ENCODE data around the gene MYRF.

DNA sequence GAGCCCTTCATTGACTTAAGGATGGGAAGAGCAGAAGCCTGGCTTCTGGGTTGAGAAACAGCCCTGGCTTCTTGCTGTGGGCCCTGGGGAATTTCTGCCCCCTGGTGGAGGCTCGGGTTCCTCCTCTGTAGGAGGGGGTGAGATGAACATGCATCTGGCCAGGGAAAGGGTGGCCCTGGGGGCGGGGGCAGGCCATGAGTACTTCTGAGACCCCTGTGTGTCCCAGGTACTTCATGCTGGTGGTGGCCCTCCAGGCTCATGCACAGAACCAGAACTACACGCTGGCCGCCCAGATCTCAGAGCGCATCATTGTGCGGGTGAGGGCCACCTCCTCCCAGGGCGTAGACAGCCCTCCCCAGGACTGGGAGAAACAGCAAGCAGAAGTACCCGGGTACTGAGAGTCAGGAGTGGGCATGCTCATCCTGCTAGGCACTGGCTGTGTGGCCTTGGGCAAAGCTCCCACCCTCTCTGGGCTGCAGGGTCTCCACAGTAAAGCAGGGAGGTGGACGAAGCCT is 24.2 kb downstream of the MYRF start:
- TF ChIP-seq, protein P1, sequence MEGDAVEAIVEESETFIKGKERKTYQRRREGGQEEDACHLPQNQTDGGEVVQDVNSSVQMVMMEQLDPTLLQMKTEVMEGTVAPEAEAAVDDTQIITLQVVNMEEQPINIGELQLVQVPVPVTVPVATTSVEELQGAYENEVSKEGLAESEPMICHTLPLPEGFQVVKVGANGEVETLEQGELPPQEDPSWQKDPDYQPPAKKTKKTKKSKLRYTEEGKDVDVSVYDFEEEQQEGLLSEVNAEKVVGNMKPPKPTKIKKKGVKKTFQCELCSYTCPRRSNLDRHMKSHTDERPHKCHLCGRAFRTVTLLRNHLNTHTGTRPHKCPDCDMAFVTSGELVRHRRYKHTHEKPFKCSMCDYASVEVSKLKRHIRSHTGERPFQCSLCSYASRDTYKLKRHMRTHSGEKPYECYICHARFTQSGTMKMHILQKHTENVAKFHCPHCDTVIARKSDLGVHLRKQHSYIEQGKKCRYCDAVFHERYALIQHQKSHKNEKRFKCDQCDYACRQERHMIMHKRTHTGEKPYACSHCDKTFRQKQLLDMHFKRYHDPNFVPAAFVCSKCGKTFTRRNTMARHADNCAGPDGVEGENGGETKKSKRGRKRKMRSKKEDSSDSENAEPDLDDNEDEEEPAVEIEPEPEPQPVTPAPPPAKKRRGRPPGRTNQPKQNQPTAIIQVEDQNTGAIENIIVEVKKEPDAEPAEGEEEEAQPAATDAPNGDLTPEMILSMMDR (IDR thresholded peaks at IDR 0.05) = peak in 1 of 2 donors; percentile 69
- TF ChIP-seq POLR2A (IDR thresholded peaks at IDR 0.05) = no peak
- no peak for TF ChIP-seq EP300 (IDR thresholded peaks at IDR 0.05)
- TF ChIP-seq POLR2AphosphoS5 (IDR thresholded peaks at IDR 0.05) = no peak
